ENCODE results near the gene CDADC1.
"Not testable (repeated sequence)": the region's sequence is repeated elsewhere in the genome, so short reads cannot be mapped to it uniquely, and the experiment has no call there.

Gene CDADC1

DNA sequence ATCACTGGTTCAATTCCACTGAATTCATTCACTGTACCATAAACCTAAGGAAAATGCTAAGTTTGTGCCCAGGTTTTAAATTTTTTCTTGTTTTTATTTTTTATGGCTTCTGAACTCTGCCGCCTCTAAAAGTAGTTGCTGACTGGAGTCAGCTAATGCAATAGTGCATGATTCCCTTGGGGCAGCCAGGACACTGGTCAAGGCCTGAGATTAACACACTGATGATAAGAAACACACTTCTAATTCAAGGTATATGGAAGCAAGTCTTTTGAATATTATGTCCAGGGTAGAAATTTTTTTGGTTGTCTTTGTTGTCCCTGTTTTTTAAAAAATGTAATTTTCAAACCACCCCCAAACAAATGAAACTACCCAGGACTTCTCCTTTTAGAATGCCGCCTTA lies 72.2 kb downstream of the CDADC1 start:
- no peak for DNase-seq

DNA sequence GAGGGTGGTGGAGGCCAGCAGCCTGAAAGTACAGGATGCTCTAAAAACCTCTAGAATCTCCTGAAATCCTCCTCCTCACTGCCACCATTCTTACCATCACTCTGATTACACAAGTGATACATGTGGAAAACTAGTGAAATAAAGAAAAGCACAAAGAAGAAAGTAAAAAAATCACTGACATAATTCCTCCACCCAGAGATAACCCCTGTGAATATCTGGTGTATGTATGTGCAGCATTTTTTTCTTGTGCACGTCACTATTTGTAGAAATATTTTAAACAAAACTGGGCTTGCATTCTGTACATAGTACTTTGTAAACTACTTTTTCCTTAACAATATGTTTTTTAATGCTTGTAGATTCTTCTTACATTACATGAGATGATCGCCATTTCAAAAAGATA lies 73.2 kb downstream of the CDADC1 start:
- DNase-seq: no peak

DNA sequence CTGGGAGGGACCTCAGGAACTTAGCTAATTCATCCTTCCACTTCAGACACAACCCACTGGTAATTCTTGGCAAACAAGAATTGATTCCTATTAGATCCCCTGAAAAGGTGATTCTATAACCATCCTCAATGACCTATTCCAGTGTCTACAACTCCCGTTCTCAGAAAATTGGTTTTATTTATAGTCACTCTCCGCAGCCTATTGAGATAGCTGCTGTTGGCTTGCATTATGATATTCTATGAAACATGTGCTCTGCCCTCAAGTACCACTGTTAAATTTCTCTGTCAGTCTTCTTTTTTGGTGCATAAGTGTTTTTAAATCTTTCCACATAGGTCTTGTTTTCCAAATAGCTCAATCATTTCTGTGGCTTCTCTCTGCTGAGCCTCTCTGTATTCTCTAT lies 75.0 kb downstream of the CDADC1 start:
- DNase-seq: no peak

- DNase-seq: no peak
Observed at GRCh38 chr13:49323344-49323743, 75.6 kb downstream of the CDADC1 start.

DNA sequence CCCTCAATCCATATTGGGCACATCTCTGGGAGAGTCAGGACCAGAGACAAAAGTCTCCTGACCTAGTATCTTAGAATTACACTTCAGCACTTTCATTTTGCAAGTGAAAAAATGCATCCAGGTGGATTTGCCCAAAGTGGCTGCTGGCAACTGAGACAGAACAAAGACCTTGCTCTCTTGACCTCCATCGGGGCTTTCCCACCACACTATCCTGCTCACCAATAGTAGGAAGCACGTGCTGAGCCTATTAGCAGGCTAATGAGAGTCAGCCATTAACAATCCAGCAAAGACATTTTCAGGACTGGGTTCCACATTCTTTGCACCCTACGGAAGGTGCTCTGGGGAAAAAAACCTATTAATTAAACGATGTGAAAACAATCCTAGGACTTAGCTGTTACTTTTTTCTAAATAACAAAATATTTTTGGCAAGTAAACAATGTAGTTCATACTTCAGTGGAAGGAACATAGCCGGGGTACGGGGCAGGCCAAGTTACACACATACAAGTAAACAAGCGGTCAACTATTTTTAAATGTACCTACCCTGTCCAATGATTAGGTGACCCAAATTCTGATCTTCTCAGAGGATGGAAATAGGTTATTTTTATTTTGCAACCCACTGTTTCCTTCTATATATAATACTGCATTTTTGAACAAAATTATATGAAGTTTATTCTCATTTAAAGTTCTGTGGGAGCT lies 78.6 kb downstream of the CDADC1 start:
- no peak for DNase-seq

DNA sequence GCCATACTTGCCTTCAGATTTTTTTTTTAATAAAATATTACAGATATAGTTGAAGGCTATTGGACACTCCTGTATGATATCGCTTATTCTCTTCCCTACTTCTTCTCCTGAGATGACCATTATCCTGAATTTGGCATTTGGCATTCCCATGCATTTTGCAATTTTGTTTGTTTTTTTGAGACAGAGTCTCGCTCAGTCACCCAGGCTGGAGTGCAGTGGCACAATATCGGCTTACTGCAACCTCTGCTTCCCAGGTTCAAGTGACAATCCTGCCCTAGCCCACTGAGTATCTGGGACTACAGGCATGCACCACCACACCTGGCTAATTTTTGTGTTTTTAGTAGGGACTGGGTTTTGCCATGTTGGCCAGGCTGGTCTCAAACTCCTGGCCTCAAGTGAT lies 79.4 kb downstream of the CDADC1 start:
- DNase-seq: not testable (repeated sequence)

DNA sequence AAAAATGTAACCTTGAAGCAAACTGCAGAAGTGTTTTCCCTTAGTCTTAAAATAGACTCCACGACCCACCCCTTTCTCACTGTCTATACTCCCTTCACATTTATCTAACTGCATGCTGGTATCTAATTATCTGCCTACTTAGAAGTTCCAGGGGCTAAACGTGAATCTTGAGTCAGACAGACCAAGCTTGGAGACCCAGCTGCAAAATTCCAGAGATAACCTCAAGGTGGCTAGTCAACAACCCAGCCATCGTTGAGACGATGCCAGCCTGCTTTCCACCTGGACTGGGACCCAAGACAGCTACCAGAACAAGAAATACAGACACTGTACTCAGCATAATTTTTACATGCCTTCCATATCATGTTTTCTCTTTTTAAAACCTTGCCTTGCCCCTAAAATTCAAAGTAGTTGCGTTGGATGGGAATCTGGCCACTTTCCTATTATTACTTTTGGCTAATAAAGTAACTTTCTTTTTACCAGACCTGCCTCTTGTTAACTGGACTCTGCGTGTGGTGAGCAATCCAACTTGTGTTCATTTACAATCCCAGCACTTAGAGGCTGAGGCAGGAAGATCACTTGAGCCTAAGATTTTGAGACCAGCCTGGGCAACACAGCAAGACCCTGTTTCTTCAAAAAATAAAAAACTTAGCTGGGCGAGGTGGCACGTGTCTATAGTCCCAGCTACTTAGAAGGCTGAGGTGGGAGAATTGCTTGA lies 82.3 kb downstream of the CDADC1 start:
- DNase-seq: no peak

DNA sequence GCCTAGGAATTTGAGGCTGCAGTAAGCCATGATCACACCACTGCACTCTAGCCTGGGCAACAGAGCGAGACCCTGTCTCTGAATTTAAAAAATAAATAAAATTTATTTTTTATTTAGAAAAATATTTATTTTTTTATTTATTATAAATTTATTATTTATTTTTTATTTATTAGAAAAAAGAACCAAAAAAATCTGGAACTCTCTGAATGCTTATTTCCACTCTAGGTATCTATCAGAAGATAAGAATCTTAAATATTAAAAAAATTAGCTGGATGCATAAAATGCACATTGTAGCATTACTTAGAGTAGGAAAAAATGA lies 82.8 kb downstream of the CDADC1 start:
- no peak for DNase-seq

DNA sequence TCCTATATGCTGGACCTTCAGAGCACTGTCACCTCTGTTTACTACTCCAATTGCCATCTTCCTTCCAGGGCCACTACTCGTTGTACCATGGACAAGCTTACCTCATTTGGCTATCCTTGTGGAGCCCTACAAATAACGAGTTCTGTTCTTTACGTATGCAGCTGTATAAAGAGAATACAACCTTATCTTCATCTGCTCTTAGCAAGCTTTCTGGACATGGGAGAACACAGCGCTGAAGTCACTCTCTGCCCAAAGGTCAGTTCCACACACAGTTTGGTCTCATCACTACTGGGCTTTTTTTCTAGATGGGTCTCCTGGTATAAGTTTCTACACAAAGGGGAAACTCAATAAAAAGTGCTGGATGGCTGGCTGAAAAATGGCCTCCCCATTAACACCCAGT lies 88.9 kb downstream of the CDADC1 start:
- no peak for DNase-seq

DNA sequence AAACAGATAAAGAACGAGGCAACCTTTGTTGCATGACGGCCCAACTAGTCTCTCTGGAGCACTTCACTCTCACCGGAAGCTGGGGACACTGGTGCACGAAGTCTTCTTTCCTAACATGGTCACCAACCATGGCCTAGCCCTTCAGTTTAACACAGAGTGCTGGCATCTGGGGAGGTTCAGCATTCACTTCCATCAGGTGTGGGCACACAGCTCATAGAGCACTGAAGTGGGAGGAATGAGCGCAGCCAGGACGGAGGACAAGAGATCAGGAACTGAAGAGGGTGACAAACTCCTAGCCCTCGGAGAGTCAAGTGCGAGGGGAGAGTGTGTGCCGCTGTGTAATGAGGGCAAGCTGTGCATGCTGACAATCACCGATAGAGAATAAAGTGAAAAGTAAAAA lies 92.4 kb downstream of the CDADC1 start:
- no peak for DNase-seq

DNA sequence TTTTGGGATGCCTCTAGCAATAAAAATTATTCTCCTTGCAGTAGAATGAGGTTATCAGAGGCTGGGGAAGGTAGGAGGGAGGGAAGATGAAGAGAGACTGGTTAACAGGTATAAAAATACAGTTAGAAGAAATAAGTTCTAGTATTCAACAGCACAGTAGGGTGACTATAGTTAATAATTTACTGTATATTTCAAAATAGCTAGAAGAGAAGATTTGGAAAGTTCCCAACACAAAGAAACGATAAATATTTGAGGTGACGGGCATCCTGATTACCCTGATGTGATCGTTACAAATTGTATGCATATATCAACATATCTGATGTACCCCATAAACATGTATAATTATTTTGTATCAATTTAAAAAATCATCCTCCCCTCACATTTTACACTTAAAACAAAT lies 93.8 kb downstream of the CDADC1 start:
- DNase-seq: no peak

DNA sequence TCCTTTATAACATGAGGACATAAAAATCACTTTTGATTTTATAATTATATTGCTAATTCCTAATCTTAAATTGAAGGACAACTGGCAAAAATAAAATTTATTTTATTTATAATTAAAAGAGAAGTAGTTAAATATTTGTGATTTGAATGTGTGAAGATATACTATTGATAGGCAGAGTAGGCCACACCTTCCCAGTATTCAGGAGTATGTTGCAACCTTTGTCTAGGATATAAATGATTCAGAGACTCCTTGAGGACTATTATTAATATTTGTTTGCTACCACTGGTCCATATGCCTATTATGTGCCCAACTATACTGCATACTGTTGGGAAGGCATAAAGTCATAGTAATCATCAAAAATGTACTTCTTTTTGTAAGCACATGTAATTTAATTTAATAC lies 94.2 kb downstream of the CDADC1 start:
- no peak for DNase-seq

GRCh38 chr13:49342454-49342853 lies 94.7 kb downstream of the CDADC1 start:
- DNase-seq: no peak

All from NCI-H748 treated with DMSO at 0.1 percent for 48 hours (cell line).